ENCODE data around the gene LYZL1.

GRCh38 chr10:29317423-29318021, 28.7 kb downstream of the LYZL1 start:
- no peak for TF ChIP-seq POLR2A (IDR thresholded peaks at IDR 0.05)
- no peak for TF ChIP-seq POLR2AphosphoS5 (IDR thresholded peaks at IDR 0.05; ENCODE audit: insufficient read depth in 1 of 2, low read depth in 1 of 2)
